DOHH2 (cell line): ENCODE data around the gene PRDM7.

Experiments
- H3F3A ChIP-seq: fragments of 200-600 bp; sonication (generic), shearing (Covaris generic); 2 replicates; pipeline ENCODE4 v1.6.0; 2016; ENCODE audit warnings: antibody characterized with exemption, mild to moderate bottlenecking; ENCODE audit not compliant: control insufficient read depth, insufficient read depth
- H3K27ac ChIP-seq: fragments of 200-600 bp; sonication (generic); 2 replicates; pipeline ENCODE4 v1.5.1; 2014; ENCODE audit warnings: low read depth, mild to moderate bottlenecking, low read length, moderate library complexity
- H3K27me3 ChIP-seq: fragments of 200-600 bp; sonication (generic); 2 replicates; pipeline ENCODE4 v1.6.1; 2014; ENCODE audit warnings: mild to moderate bottlenecking, low read length, mixed read lengths; ENCODE audit not compliant: control insufficient read depth
- H3K36me3 ChIP-seq: fragments of 200-600 bp; sonication (generic); 2 replicates; pipeline ENCODE4 v1.6.1; 2014; ENCODE audit warnings: mild to moderate bottlenecking, low read length, moderate library complexity, mixed read lengths; ENCODE audit not compliant: control insufficient read depth
- H3K4me1 ChIP-seq: fragments of 200-600 bp; sonication (generic); 2 replicates; pipeline ENCODE4 v1.6.1; 2014; ENCODE audit warnings: mild to moderate bottlenecking, low read length, mixed read lengths; ENCODE audit not compliant: control insufficient read depth
- H3K4me2 ChIP-seq: fragments of 200-600 bp; sonication (generic); 2 replicates; pipeline ENCODE4 v1.6.0; 2014; ENCODE audit warnings: mild to moderate bottlenecking, low read length, moderate library complexity
- H3K4me3 ChIP-seq: fragments of 200-600 bp; sonication (generic); 2 replicates; pipeline ENCODE4 v1.5.1; 2014; ENCODE audit warnings: mild to moderate bottlenecking, low read length, mixed read lengths
- H3K79me2 ChIP-seq: fragments of 200-600 bp; sonication (generic); 2 replicates; pipeline ENCODE4 v1.6.1; 2014; ENCODE audit warnings: mild to moderate bottlenecking, low read length, mixed read lengths; ENCODE audit not compliant: control insufficient read depth
- H3K9me2 ChIP-seq: fragments of 200-600 bp; sonication (generic); replicated peaks from 2 replicates; pipeline ENCODE4 v1.6.1; 2014; ENCODE audit warnings: mild to moderate bottlenecking, low read length, mixed read lengths; ENCODE audit not compliant: control insufficient read depth
- H3K9me3 ChIP-seq: fragments of 200-600 bp; sonication (generic); 2 replicates; pipeline ENCODE4 v1.6.1; 2014; ENCODE audit warnings: antibody characterized with exemption, low read length, mixed read lengths; ENCODE audit not compliant: control insufficient read depth, insufficient read depth
- H4K20me1 ChIP-seq: fragments of 200-600 bp; sonication (generic); 2 replicates; pipeline ENCODE4 v1.6.0; 2014; ENCODE audit warnings: low read depth, mild to moderate bottlenecking, antibody characterized with exemption, low read length, moderate library complexity; ENCODE audit not compliant: control insufficient read depth, insufficient read depth
- CTCF ChIP-seq: fragments of 200-600 bp; sonication (generic); IDR thresholded peaks from one replicate; pipeline ENCODE4 v1.5.1; 2014; ENCODE audit warnings: antibody characterized with exemption, mild to moderate bottlenecking, low read depth, low read length; ENCODE audit not compliant: poor library complexity, severe bottlenecking
- EZH2phosphoT487 ChIP-seq: fragments of 200-600 bp; sonication (generic); IDR thresholded peaks from 2 replicates; pipeline ENCODE4 v1.6.1; 2017; ENCODE audit warnings: borderline replicate concordance, mild to moderate bottlenecking, antibody characterized with exemption, low read length, moderate library complexity, mixed read lengths

Gene PRDM7

GRCh38 chr16:90050969-90051368 is 26.2 kb downstream of the PRDM7 start:
- Histone ChIP-seq H3K9me3 (peaks cover 18% of the 10 kb centered on the region), H3K4me3 (no peak overlapping the region), H3K4me2 (no peak overlapping the region), H3K4me1 (no peaks in the 10 kb centered on the region), H3K36me3 (no peaks in the 10 kb centered on the region), H4K20me1 (no peaks in the 10 kb centered on the region), H3K27ac (no peak overlapping the region), H3F3A (no peaks in the 10 kb centered on the region), H3K79me2 (no peaks in the 10 kb centered on the region), H3K9me2 (no peaks in the 10 kb centered on the region), H3K27me3 (0 out of 2 replicates have a peak, but pooled peaks cover 3% of the 10 kb centered on the region)
- no peak for TF ChIP-seq EZH2phosphoT487
- TF ChIP-seq CTCF, result no peak

- Histone ChIP-seq H4K20me1 (no peaks in the 10 kb centered on the region), H3K9me2 (no peaks in the 10 kb centered on the region), H3K4me2 (no peak overlapping the region), H3K27me3 (0 out of 2 replicates have a peak, but pooled peaks cover 3% of the 10 kb centered on the region), H3K4me1 (no peaks in the 10 kb centered on the region), H3K79me2 (no peaks in the 10 kb centered on the region), H3F3A (no peaks in the 10 kb centered on the region), H3K27ac (no peak overlapping the region), H3K9me3 (peaks cover 5% of the 10 kb centered on the region), H3K4me3 (no peak overlapping the region), H3K36me3 (no peaks in the 10 kb centered on the region)
- TF ChIP-seq CTCF (no peak), EZH2phosphoT487 (no peak)
Observed at GRCh38 chr16:90048737-90049330, 28.3 kb downstream of the PRDM7 start.

- Histone ChIP-seq H4K20me1 (no peaks in the 10 kb centered on the region), H3K9me3 (peaks cover 4% of the 10 kb centered on the region; the same call in 1 of the 2 replicates), H3F3A (no peaks in the 10 kb centered on the region), H3K79me2 (no peaks in the 10 kb centered on the region), H3K27ac (no peak overlapping the region), H3K27me3 (0 out of 2 replicates have a peak, but pooled peaks cover 3% of the 10 kb centered on the region), H3K4me3 (no peak overlapping the region), H3K4me1 (no peaks in the 10 kb centered on the region), H3K9me2 (no peaks in the 10 kb centered on the region), H3K36me3 (no peaks in the 10 kb centered on the region), H3K4me2 (no peak overlapping the region)
- TF ChIP-seq EZH2phosphoT487 (no peak), CTCF (no peak)
Observed at GRCh38 chr16:90048347-90048722, 28.8 kb downstream of the PRDM7 start.
